ENCODE data around the gene GABRE. TPM values are rescaled to one million over a fixed set of nuclear protein-coding genes. Genes with fewer than 3 reads are reported as not detected.

The GABRE gene
- total and polyA plus RNA-seq, 2 of the 13 experiments (the other 11 are each of a cell fraction or from before 2014, with no cell fraction given) = 12.2 to 66.2 TPM

DNA sequence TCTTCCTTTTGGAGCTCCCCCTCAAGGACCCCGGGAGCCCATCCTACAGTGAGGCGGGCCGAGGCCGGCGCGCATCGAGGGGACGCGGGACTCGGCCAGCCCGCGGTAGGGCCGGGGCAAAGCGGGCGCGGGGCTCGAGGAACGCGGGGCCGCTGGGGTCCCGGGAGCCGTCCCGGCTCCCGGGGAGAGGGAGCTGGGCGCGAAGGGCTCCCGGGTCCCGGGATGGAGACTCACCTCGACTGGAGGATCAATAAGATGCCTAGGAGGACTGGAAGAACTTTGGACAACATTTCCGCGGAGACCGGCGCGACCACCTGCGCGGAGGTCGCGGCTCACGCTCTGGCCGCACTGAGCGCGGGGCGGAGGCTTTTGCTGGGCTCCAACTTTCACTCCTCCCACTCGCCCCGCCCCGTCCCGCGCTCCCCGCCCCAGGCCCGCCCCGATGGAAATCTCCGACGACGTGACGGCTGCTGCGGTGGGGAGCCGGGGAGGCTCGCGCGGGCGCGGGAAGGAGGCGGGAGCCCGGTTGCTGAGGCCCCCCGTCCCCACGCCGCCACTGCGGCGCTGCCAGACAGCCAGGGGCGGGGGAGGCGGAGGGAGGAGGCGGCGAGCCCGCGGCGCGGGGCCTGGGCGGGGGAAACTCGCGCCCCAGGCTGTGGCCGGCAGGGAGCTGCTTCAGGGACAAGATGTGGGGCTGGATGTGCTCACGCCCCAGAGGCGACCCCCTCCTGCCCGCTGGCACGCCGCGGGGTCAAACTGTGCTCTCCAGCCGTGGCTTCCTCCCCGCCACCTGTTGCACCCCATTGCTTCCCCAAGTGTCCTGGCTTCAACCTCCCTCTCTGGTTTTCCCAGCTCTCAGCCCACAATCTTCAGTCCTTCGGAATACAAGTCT is at the start of gene GABRE (continued):
- TF ChIP-seq ZNF614 (CRISPR knock-in tag; IDR thresholded peaks at IDR 0.05; ENCODE audit: borderline replicate concordance) = no peak
- TF ChIP-seq, protein P1, sequence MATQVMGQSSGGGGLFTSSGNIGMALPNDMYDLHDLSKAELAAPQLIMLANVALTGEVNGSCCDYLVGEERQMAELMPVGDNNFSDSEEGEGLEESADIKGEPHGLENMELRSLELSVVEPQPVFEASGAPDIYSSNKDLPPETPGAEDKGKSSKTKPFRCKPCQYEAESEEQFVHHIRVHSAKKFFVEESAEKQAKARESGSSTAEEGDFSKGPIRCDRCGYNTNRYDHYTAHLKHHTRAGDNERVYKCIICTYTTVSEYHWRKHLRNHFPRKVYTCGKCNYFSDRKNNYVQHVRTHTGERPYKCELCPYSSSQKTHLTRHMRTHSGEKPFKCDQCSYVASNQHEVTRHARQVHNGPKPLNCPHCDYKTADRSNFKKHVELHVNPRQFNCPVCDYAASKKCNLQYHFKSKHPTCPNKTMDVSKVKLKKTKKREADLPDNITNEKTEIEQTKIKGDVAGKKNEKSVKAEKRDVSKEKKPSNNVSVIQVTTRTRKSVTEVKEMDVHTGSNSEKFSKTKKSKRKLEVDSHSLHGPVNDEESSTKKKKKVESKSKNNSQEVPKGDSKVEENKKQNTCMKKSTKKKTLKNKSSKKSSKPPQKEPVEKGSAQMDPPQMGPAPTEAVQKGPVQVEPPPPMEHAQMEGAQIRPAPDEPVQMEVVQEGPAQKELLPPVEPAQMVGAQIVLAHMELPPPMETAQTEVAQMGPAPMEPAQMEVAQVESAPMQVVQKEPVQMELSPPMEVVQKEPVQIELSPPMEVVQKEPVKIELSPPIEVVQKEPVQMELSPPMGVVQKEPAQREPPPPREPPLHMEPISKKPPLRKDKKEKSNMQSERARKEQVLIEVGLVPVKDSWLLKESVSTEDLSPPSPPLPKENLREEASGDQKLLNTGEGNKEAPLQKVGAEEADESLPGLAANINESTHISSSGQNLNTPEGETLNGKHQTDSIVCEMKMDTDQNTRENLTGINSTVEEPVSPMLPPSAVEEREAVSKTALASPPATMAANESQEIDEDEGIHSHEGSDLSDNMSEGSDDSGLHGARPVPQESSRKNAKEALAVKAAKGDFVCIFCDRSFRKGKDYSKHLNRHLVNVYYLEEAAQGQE (IDR thresholded peaks at IDR 0.05; ENCODE audit: borderline replicate concordance in 1 of 2, low read depth in 1 of 2, low read length in 2 of 2) = no peak; a peak in 1 of 4 replicates
- TF ChIP-seq, protein P2, sequence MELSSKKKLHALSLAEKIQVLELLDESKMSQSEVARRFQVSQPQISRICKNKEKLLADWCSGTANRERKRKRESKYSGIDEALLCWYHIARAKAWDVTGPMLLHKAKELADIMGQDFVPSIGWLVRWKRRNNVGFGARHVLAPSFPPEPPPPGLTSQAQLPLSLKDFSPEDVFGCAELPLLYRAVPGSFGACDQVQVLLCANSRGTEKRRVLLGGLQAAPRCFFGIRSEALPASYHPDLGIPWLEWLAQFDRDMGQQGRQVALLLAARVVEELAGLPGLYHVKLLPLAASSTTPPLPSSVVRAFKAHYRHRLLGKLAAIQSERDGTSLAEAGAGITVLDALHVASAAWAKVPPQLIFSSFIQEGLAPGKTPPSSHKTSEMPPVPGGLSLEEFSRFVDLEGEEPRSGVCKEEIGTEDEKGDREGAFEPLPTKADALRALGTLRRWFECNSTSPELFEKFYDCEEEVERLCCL (CRISPR knock-in tag; IDR thresholded peaks at IDR 0.05; ENCODE audit: borderline replicate concordance) = no peak
- TF ChIP-seq, protein P3, sequence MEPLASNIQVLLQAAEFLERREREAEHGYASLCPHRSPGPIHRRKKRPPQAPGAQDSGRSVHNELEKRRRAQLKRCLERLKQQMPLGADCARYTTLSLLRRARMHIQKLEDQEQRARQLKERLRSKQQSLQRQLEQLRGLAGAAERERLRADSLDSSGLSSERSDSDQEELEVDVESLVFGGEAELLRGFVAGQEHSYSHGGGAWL (CRISPR knock-in tag; IDR thresholded peaks at IDR 0.05) = no peak; the same call in 1 of the 2 replicates
- TF ChIP-seq, protein P4, sequence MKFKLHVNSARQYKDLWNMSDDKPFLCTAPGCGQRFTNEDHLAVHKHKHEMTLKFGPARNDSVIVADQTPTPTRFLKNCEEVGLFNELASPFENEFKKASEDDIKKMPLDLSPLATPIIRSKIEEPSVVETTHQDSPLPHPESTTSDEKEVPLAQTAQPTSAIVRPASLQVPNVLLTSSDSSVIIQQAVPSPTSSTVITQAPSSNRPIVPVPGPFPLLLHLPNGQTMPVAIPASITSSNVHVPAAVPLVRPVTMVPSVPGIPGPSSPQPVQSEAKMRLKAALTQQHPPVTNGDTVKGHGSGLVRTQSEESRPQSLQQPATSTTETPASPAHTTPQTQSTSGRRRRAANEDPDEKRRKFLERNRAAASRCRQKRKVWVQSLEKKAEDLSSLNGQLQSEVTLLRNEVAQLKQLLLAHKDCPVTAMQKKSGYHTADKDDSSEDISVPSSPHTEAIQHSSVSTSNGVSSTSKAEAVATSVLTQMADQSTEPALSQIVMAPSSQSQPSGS (CRISPR knock-in tag; IDR thresholded peaks at IDR 0.05) = no peak
- TF ChIP-seq RBFOX2 (IDR thresholded peaks at IDR 0.05; ENCODE audit: low read depth, low read length) = peak; percentile 79
- peak; percentile 50 for TF ChIP-seq ZFY (CRISPR knock-in tag; IDR thresholded peaks at IDR 0.05)
- TF ChIP-seq, protein P5, sequence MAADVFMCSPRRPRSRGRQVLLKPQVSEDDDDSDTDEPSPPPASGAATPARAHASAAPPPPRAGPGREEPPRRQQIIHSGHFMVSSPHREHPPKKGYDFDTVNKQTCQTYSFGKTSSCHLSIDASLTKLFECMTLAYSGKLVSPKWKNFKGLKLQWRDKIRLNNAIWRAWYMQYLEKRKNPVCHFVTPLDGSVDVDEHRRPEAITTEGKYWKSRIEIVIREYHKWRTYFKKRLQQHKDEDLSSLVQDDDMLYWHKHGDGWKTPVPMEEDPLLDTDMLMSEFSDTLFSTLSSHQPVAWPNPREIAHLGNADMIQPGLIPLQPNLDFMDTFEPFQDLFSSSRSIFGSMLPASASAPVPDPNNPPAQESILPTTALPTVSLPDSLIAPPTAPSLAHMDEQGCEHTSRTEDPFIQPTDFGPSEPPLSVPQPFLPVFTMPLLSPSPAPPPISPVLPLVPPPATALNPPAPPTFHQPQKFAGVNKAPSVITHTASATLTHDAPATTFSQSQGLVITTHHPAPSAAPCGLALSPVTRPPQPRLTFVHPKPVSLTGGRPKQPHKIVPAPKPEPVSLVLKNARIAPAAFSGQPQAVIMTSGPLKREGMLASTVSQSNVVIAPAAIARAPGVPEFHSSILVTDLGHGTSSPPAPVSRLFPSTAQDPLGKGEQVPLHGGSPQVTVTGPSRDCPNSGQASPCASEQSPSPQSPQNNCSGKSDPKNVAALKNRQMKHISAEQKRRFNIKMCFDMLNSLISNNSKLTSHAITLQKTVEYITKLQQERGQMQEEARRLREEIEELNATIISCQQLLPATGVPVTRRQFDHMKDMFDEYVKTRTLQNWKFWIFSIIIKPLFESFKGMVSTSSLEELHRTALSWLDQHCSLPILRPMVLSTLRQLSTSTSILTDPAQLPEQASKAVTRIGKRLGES (CRISPR knock-in tag; IDR thresholded peaks at IDR 0.05; ENCODE audit: borderline replicate concordance) = no peak
- TF ChIP-seq POLR2A (IDR thresholded peaks at IDR 0.05; ENCODE audit: insufficient read depth in 1 of 2, low read depth in 2 of 2, low read length in 2 of 2) = peak; percentile 93 to 94
- TF ChIP-seq, protein P6, sequence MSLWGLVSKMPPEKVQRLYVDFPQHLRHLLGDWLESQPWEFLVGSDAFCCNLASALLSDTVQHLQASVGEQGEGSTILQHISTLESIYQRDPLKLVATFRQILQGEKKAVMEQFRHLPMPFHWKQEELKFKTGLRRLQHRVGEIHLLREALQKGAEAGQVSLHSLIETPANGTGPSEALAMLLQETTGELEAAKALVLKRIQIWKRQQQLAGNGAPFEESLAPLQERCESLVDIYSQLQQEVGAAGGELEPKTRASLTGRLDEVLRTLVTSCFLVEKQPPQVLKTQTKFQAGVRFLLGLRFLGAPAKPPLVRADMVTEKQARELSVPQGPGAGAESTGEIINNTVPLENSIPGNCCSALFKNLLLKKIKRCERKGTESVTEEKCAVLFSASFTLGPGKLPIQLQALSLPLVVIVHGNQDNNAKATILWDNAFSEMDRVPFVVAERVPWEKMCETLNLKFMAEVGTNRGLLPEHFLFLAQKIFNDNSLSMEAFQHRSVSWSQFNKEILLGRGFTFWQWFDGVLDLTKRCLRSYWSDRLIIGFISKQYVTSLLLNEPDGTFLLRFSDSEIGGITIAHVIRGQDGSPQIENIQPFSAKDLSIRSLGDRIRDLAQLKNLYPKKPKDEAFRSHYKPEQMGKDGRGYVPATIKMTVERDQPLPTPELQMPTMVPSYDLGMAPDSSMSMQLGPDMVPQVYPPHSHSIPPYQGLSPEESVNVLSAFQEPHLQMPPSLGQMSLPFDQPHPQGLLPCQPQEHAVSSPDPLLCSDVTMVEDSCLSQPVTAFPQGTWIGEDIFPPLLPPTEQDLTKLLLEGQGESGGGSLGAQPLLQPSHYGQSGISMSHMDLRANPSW (CRISPR knock-in tag; IDR thresholded peaks at IDR 0.05; ENCODE audit: borderline replicate concordance) = no peak
- TF ChIP-seq, protein P7, sequence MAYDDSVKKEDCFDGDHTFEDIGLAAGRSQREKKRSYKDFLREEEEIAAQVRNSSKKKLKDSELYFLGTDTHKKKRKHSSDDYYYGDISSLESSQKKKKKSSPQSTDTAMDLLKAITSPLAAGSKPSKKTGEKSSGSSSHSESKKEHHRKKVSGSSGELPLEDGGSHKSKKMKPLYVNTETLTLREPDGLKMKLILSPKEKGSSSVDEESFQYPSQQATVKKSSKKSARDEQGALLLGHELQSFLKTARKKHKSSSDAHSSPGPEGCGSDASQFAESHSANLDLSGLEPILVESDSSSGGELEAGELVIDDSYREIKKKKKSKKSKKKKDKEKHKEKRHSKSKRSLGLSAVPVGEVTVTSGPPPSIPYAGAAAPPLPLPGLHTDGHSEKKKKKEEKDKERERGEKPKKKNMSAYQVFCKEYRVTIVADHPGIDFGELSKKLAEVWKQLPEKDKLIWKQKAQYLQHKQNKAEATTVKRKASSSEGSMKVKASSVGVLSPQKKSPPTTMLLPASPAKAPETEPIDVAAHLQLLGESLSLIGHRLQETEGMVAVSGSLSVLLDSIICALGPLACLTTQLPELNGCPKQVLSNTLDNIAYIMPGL (CRISPR knock-in tag; IDR thresholded peaks at IDR 0.05; ENCODE audit: borderline replicate concordance in 1 of 2, low read depth in 1 of 2) = peak in 1 of 2 experiments; percentile 36; a peak in 1 of 4 replicates

All from HepG2 (cell line).